CD4-positive, alpha-beta T cell treated with Interleukin-4 for 1 hour (primary cell): ENCODE results near the gene ITPK1.
A peak's percentile ranks its signal among the peaks of the same experiment; 100 is the strongest.
"Not testable (repeated sequence)": the region's sequence is repeated elsewhere in the genome, so short reads cannot be mapped to it uniquely, and the experiment has no call there.

ENCODE experiments used
- DNase-seq, 2 donors: peaks; one replicate each; pipeline ENCODE4 v3.0.0-alpha.2; 2020 to 2022

Gene ITPK1

DNA sequence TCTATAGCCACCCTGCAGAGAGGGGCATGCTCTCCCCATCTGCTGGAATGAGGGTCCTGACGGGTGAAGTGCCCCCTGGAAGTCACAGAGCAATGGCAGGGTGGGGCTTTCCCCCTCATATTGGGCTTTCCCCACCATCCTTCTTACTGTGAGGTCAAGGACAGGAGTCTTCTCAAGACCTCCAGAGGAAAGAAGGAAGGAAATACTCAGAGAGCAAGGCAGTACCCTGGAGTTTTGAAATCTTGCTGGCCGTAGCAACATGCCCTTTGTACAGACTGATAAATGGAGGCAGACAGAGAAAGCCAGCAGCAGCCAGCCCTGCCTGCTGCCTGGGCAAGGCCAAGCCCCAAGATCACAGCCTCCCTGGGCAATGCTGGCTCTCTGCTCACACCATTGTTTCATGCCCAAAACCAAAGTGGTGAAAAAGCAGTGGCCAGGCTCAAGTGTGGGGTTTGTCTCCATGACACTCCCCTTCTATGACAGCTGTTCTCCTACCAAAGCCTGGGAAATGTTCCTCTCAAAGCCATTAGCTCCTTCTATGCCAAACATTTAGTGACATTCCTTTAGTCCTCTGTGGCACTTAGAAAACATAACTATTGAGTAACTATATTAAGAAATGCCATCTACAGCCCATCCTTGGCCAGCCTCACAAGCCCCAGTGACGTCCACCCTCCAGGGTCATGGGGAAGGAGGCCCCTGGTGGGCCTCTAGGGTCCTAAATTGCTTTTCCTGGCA lies 13.2 kb upstream of the ITPK1 start:
- DNase-seq = no peak

GRCh38 chr14:93126111-93126510 lies 10.4 kb upstream of the ITPK1 start:
- no peak for DNase-seq

DNA sequence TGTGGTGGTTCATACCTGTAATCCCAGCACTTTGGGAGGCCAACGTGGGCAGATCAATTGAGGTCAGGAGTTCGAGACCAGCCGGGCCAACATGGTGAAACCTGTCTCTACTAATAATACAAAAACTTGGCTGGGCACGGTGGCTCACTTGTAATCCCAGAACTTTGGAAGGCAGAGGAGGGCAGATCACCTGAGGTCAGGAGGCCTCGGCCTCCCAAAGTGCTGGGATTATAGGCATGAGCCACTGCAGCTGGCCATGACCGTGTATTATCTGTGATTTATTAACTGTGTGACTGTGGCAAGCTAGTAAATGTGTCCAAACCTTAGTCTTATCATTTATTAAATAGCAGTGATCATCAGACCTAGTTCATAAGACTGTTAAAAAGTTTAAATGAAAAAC lies 7.1 kb upstream of the ITPK1 start:
- no peak for DNase-seq

GRCh38 chr14:93121030-93121834 lies 5.5 kb upstream of the ITPK1 start:
- DNase-seq = no peak

DNA sequence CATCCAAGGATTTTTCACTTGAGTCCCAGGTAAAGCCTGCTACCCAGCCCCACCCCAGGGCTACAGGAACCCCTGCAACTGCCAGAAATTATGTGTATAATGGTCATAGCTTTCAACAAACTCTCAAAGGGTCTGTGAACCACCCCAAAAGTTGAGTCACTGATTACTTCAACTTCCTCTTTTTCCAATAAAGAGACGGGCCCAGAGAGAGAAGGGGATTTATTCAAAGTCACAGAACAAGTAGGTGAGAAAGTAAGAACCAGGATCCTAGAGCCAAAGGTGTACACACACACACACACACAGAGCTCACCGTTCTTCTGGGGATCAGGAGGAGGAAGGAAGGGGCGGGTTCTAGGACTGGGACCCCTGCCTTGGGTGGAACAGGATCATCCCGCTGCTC lies 4.8 kb upstream of the ITPK1 start:
- no peak for DNase-seq

GRCh38 chr14:93116676-93117200 lies 1.0 kb upstream of the ITPK1 start:
- no peak for DNase-seq

- peak; percentile 86 to 88 for DNase-seq
Observed at GRCh38 chr14:93115069-93115820, 480 bp downstream of the ITPK1 start.

GRCh38 chr14:93114713-93115068 lies 1.0 kb downstream of the ITPK1 start:
- DNase-seq = peak in 1 of 2 donors; percentile 7

DNA sequence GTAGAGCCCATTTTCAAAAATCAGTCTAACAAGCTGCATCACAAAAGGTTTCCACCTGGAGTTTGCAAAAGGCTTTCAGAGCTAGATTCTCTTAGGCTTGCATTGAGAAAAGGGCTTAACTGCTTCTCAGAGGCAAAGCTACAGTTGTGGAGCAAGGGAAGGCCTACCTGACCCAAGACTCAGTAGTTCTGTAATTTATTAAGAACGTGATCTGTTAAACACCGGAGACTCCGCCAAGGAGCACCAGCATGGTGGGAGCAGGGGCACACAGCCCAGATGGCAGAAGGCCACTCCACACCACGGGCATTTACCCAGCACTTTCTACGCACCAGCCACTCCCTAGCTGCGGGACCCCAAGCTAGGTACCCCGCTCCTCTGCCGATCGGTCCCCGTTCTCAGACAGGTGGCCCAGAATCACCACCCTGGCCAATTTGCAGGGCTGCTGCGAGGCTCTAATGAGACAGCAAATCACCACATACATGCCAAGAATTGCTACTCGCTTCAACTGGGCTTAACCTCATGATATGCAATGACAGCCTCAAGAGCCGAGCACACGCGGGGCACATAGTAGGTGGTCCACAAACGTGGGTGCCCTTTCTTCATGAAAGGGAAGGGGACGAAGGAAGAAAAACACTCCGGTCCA lies 1.5 kb downstream of the ITPK1 start:
- no peak for DNase-seq

DNA sequence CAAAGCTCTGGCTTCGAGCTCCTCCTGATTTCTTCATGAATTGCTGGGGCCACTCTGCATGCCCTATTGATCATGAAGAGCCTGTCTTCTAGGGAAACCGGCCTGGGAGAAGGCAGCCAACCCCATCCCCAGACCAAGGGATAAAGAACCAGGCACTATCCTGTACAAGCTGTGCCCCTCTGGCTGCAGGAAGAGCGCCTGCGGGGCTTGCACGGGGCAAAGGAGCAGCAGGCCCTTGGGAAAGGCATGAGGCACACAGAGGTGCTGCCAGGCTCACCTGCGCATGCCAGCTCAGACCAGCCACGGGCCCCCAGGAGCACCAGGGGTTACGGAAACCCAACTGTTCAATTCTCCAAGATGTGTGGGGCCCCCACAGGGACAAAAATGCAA lies 2.1 kb downstream of the ITPK1 start:
- DNase-seq = no peak

DNA sequence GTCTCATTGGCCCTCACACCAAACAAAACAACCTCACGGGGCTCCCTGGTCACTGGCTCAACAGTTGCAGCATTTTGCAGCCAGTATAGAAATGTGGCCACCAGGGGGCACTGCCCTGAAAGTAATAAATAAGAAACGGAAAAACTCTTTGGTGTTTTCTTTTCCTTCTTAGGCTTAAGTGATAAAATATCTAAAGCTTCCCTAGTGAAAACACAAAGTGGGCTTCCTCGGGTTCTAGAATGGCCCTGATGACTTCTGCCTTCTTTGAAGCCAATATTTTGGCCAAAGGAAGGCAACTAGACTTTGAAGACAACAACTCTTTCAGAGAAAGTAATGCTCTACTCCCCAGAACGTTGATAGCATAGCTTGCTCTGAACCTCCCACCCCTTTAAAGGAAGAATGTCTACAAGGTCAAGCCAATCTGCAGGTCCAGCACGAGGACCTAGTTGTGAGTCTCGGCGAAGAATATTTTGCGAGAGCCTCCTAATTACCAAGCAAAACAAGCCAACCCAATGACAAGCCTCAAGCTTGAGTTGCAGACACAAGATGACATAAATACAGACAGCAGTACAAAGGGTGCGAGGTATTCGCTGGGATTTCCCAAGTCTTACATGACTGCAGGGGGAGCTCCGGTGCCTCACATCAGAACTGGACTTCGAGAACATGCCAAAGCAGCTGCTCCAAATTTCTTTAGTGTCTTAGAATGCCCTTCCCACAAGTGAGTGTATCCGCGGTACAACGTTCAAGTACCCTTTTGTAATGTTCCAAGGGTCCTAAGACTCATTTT lies 2.6 kb downstream of the ITPK1 start:
- peak; percentile 77 to 78 for DNase-seq

- not testable (repeated sequence) for DNase-seq
Observed at GRCh38 chr14:93111541-93111940, 4.2 kb downstream of the ITPK1 start.

DNA sequence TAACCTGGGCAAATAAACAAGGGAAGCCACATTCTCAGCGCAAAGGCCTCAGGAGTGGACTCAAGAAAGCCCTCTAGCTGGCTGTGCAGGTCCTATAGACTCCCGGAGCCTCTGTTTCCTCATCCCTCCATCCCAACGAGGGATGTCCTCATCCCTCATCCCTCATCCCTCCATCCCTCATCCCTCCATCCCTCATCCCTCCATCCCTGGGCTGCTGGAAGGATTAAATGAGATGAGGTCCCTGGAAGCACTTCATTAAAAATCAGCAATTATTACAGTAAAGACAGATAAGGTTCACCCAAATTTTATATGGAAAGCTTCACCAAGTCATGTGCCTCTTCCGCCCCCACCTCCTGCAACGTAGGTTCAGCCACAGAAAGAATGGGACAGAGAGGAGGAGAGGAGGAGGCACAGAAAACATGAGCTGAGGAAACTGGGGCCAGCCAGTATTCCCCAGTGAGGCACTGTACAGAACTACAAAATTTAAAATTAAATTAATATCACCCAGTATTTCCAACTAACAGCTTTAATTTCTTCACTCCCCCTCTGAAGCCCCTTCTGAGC lies 4.8 kb downstream of the ITPK1 start:
- DNase-seq = no peak

DNA sequence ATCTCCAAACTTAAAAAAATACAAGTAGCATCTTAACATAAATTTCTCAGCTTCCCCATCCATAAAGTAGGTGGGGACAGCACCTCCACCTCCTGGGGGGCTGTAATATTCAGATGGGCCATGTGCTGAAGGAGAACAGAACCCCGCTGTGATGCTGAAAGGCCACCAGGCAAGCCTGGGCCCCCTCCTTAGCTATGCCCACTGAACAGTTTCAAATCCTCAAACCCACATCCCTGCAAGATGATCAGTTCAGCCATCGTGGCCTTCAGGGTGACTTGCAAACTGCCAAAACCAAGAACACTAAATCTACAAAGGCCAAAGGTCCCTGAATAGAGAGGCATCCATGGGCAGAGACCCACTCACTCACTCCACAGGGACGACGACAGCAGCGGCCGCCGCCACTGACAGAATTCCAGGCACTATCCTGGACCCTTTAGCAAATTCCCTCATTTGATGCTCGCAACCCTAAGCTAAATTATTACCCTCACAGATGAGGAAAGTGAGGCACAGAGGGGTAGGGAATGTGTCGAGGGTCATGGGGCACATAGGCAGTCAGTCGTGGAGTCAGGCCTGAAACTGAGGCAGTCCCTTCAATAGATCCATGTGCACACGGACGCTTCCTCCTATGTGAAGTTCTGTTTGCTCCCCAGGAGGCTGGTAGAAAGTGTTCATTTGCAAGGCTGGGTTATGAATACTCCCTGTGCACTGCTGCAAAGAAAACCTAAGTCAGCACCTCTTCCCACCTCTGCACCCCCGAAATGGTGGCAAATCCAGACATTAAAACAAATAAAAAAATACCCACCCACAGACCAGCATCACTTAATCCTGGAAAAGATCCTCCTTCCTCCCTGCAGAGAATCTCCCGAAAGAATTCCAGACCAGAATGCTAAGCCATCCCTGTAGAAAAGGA lies 5.9 kb downstream of the ITPK1 start:
- no peak for DNase-seq

DNA sequence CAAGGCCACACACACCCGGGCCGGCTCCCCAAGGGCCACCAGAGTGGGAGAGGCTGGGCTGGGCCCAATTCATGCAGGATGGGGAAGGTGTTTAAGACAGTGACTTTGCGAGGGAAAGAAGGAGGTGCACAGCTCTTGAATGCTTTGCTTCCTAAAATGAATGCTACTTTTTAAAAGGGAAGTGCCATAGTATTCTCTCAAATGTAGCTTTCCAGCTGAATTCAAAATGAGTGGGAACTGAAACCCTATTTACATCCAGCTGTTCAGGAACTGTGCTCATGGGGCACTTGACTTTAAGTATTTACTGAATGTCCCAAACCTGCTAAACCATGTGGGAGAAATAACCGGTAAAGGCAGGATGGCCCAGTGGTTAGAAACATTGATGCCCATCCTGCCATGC lies 7.6 kb downstream of the ITPK1 start:
- DNase-seq = no peak

GRCh38 chr14:93107453-93107852 lies 8.3 kb downstream of the ITPK1 start:
- no peak for DNase-seq

DNA sequence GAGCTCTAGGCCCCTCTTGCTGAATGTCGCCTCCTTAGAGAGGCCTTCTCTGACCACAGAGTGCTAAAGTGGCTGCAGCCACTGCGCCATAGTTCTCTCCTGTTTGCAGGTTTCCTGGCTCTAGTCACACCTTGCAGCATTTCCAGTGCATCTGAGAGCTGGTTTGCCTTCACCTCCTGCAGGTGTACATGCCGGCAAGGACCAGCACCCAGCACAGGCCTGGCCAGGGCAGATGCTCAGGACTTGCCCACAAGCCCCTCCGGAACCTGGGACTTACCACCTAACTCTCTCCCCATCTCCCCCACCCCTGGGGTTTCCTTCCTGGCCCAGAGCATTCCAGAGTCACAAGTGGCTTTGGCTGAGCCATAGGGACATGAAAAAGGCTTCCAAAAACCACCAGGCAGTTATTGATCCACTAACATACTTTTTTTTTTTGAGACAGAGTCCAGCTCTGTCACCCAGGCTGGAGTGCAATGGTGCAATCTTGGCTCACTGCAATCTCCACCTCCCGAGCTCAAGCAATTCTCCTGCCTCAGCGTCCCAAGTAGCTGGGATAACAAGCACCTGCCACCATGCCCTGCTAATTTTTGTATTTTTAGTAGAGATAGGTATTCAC lies 9.1 kb downstream of the ITPK1 start:
- DNase-seq = no peak

- not testable (repeated sequence) for DNase-seq
Observed at GRCh38 chr14:93105856-93106255, 9.9 kb downstream of the ITPK1 start.

DNA sequence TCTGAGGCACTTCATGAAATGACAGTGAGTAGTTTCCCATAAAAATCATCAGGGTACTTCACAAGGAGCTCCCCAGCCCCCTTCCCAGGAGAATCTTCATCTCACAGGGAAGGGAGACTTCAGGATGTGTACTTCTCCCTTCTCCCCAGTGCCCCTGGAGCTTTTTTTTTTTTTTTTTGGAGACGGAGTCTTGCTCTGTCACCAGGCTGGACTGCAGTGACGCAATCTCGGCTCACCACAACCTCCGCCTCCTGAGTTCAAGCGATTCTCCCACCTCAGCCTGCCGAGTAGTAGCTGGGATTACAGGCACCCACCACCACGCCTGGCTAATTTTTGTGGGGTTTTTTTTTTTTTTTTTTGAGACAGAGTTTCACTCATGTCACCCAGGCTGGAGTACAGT lies 10.4 kb downstream of the ITPK1 start:
- DNase-seq = peak in 1 of 2 donors; percentile 60

DNA sequence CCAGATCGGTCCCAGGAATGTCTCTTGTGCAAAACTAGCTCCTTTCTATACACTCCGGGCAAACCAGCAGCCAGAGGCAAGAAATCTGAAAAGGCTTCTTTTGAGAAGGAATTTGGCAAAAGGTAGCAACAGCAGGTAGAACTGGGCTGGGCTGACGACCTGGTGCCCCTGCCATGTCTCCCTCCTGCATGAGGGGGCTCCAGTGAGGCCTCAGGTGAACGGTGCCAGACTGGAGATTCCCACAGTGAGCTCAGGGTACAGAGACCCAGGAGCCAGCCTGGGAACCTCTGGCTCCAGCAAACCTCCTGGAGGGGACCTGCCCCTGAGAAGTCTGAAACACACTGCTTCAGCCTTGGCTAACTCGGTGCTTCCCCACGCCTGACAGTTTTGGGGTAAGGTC lies 10.8 kb downstream of the ITPK1 start:
- DNase-seq = no peak
